Spleen (tissue), 7 donors: Measurements from ENCODE around the gene TMCC1.

Experiments used
- POLR2A ChIP-seq, 3 donors: fragments of 450-650 bp; IDR thresholded peaks; one replicate each; pipeline ENCODE4 v1.5.1; 2017; ENCODE audit warnings: antibody characterized with exemption in 3 of 3, mild to moderate bottlenecking in 1 of 3
- POLR2AphosphoS5 ChIP-seq, 3 donors: sonication (generic); formaldehyde crosslinking; IDR thresholded peaks; one replicate each; pipeline ENCODE4 v1.5.1; 2017; ENCODE audit warnings: antibody characterized with exemption in 3 of 3
- TF ChIP-seq, protein P1 (sequence below), 11 experiments: fragments of 200-600 bp in 7 of 11; fragments of 450-650 bp in 4 of 11; sonication (generic) in 4 of 11; IDR thresholded peaks in 8 of 11; conservative IDR thresholded peaks in 3 of 11; 1 replicate in 7 of 11; 2 replicates in 4 of 11; pipeline versions ENCODE4 v1.4.0 to v1.8.0; 2016 to 2021; ENCODE audit warnings: antibody characterized with exemption in 11 of 11, inconsistent platforms in 4 of 11, mild to moderate bottlenecking in 1 of 11
- donor health status: DM: no; HTN: no; CAD: no; lungs with moderate emphysema.
- donor health status: DM: no; HTN: no; CAD: no.
- donor health status: DM: no; HTN: no; CAD: no.

DNA sequence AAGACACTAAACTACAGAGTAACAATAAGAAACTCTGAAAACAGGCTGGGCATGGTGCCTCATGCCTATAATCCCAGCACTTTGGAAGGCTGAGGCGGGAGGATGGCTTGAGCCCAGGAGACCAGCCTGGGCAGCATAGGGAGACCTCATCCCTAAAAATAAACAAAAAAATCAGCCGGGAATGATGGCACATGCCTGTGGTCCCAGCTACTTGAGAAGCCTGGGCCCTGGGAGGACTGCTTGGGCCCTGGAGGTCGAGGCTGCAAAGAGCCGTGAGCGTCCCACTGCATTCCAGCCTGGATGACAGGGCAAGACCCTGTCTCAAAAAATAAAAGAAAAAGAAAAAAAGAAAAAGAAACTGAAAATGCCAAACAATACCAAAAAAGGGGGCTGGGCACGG, 55.4 kb downstream of the TMCC1 start:
- TF ChIP-seq POLR2A (IDR thresholded peaks at IDR 0.05), result no peak
- TF ChIP-seq, protein P1, sequence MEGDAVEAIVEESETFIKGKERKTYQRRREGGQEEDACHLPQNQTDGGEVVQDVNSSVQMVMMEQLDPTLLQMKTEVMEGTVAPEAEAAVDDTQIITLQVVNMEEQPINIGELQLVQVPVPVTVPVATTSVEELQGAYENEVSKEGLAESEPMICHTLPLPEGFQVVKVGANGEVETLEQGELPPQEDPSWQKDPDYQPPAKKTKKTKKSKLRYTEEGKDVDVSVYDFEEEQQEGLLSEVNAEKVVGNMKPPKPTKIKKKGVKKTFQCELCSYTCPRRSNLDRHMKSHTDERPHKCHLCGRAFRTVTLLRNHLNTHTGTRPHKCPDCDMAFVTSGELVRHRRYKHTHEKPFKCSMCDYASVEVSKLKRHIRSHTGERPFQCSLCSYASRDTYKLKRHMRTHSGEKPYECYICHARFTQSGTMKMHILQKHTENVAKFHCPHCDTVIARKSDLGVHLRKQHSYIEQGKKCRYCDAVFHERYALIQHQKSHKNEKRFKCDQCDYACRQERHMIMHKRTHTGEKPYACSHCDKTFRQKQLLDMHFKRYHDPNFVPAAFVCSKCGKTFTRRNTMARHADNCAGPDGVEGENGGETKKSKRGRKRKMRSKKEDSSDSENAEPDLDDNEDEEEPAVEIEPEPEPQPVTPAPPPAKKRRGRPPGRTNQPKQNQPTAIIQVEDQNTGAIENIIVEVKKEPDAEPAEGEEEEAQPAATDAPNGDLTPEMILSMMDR (IDR thresholded peaks at IDR 0.05 in 8 of 11, conservative IDR thresholded peaks at IDR 0.05 in 3 of 11), result no peak
- no peak for TF ChIP-seq POLR2AphosphoS5 (IDR thresholded peaks at IDR 0.05)
